Liver (tissue), 10 donors: ENCODE data around the gene EVL. TPM values are rescaled to one million over a fixed set of nuclear protein-coding genes. Genes with fewer than 3 reads are reported as not detected.

Experiments
- DNase-seq: peaks from one replicate; pipeline ENCODE4 v3.0.0-alpha.2; 2017; ENCODE audit warnings: low spot score
- H3K27ac ChIP-seq, 2 donors: one replicate each; pipeline ENCODE4 v1.7.0; 2013; ENCODE audit warnings: inconsistent platforms in 2 of 2, low read length in 2 of 2, control low read depth in 1 of 2, low read depth in 1 of 2, mild to moderate bottlenecking in 1 of 2
- H3K27me3 ChIP-seq, 4 donors: one replicate each; pipeline versions ENCODE4 v1.6.1 to v1.7.0; 2013; ENCODE audit warnings: low read length in 3 of 4, inconsistent platforms in 1 of 4, mild to moderate bottlenecking in 1 of 4, moderate library complexity in 1 of 4; ENCODE audit not compliant: control insufficient read depth in 4 of 4, insufficient read depth in 4 of 4
- H3K36me3 ChIP-seq, 4 donors: one replicate each; pipeline versions ENCODE4 v1.6.1 to v1.7.0; 2013; ENCODE audit warnings: low read length in 3 of 4, mild to moderate bottlenecking in 3 of 4, low read depth in 1 of 4, moderate library complexity in 1 of 4; ENCODE audit not compliant: control insufficient read depth in 4 of 4, insufficient read depth in 3 of 4
- H3K4me1 ChIP-seq, 4 donors: one replicate each; pipeline versions ENCODE4 v1.6.1 to v1.7.0; 2013; ENCODE audit warnings: low read length in 3 of 4, mild to moderate bottlenecking in 3 of 4, moderate library complexity in 1 of 4; ENCODE audit not compliant: control insufficient read depth in 4 of 4, insufficient read depth in 4 of 4
- H3K4me3 ChIP-seq, 3 donors: one replicate each; pipeline versions ENCODE4 v1.6.1 to v1.7.0; 2013; ENCODE audit warnings: low read length in 3 of 3, control low read depth in 1 of 3, low read depth in 1 of 3, mild to moderate bottlenecking in 1 of 3
- H3K9ac ChIP-seq, 2 donors: one replicate each; pipeline ENCODE4 v1.7.0; 2013; ENCODE audit warnings: low read length in 2 of 2, mild to moderate bottlenecking in 2 of 2, moderate library complexity in 2 of 2, control low read depth in 1 of 2, low read depth in 1 of 2
- H3K9me3 ChIP-seq, 4 donors: one replicate each; pipeline versions ENCODE4 v1.6.1 to v1.7.0; 2013; ENCODE audit warnings: low read length in 3 of 4; ENCODE audit not compliant: control insufficient read depth in 4 of 4
- ATF3 ChIP-seq: IDR thresholded peaks from 2 replicates; pipeline ENCODE4 v1.6.1; 2016; ENCODE audit warnings: antibody characterized with exemption
- CTCF ChIP-seq: fragments of 150-350 bp; IDR thresholded peaks from 2 replicates; pipeline ENCODE4 v1.5.1; 2017; ENCODE audit warnings: improper control_type of control experiment, low read depth, low read length; ENCODE audit not compliant: missing input control
- EGR1 ChIP-seq, 2 donors: IDR thresholded peaks; 2 replicates each; pipeline ENCODE4 v1.6.1; 2016 to 2018; ENCODE audit warnings: antibody characterized with exemption in 2 of 2, low read depth in 2 of 2
- FOXA1 ChIP-seq: IDR thresholded peaks from 2 replicates; pipeline ENCODE4 v1.6.1; 2016; ENCODE audit warnings: antibody characterized with exemption
- FOXA2 ChIP-seq: IDR thresholded peaks from 2 replicates; pipeline ENCODE4 v1.6.1; 2016; ENCODE audit warnings: antibody characterized with exemption
- GABPA ChIP-seq, 2 donors: IDR thresholded peaks in 1 of 2; conservative IDR thresholded peaks in 1 of 2; 2 replicates each; pipeline ENCODE4 v1.6.1; 2016; ENCODE audit warnings: antibody characterized with exemption in 2 of 2, mild to moderate bottlenecking in 1 of 2, moderate library complexity in 1 of 2
- HNF4A ChIP-seq, 2 donors: conservative IDR thresholded peaks; 2 replicates each; pipeline ENCODE4 v1.6.1; 2016; ENCODE audit warnings: antibody characterized with exemption in 2 of 2, mild to moderate bottlenecking in 2 of 2
- HNF4G ChIP-seq: IDR thresholded peaks from 2 replicates; pipeline ENCODE4 v1.6.1; 2016; ENCODE audit warnings: antibody characterized with exemption
- JUND ChIP-seq, 2 donors: IDR thresholded peaks; 2 replicates each; pipeline ENCODE4 v1.6.1; 2016; ENCODE audit warnings: antibody characterized with exemption in 2 of 2
- NR2F2 ChIP-seq: IDR thresholded peaks from 2 replicates; pipeline ENCODE4 v1.6.1; 2016; ENCODE audit warnings: antibody characterized with exemption
- RAD21 ChIP-seq, 2 donors: IDR thresholded peaks; 2 replicates each; pipeline ENCODE4 v1.6.1; 2016; ENCODE audit warnings: antibody characterized with exemption in 2 of 2, mild to moderate bottlenecking in 2 of 2
- RXRA ChIP-seq, 2 donors: IDR thresholded peaks; 2 replicates each; pipeline ENCODE4 v1.6.1; 2017 to 2018; ENCODE audit warnings: antibody characterized with exemption in 2 of 2, mild to moderate bottlenecking in 1 of 2
- SP1 ChIP-seq: IDR thresholded peaks from 2 replicates; pipeline ENCODE4 v1.6.1; 2018; ENCODE audit warnings: antibody characterized with exemption, mild to moderate bottlenecking
- TAF1 ChIP-seq: conservative IDR thresholded peaks from 2 replicates; pipeline ENCODE4 v1.6.1; 2016; ENCODE audit warnings: antibody characterized with exemption, mild to moderate bottlenecking
- YY1 ChIP-seq: IDR thresholded peaks from 2 replicates; pipeline ENCODE4 v1.6.1; 2016; ENCODE audit warnings: antibody characterized with exemption, mild to moderate bottlenecking
- WGBS: extraction: QIAGEN DNeasy Blood & Tissue Kit; methylation state at CpG from one replicate; pipeline ENCODE4 v1.1.7; 2013; 5-methylcytosine and 5-hydroxymethylcytosine counted together
- polyA plus RNA-seq, 2 donors: library from polyadenylated mRNA; stranded (reverse) in 1 of 2; unstranded in 1 of 2; fragments of 200-250 nt in 1 of 2; fragments of >200 nt in 1 of 2; fragmentation: Nextera tagmentation in 1 of 2; extraction: Ambion mirVana in 1 of 2; gene quantifications; one replicate each; pipeline versions ENCODE4 v1.2.1 to v1.2.3, GENCODE V29; 2013 to 2015
- small RNA-seq: library from RNA; depleted of rRNA; stranded (forward); fragments of <200 nt; gene quantifications from one replicate; pipeline ENCODE3, GENCODE V24; 2014
- total RNA-seq, 2 donors: library from RNA; depleted of rRNA; stranded (reverse); fragments of >200 nt; gene quantifications; one replicate each; pipeline ENCODE4 v1.2.3, GENCODE V29; 2014
- TF ChIP-seq, protein P1 (sequence below): IDR thresholded peaks from 2 replicates; pipeline ENCODE4 v1.6.1; 2016; ENCODE audit warnings: antibody characterized with exemption, mild to moderate bottlenecking
- TF ChIP-seq, protein P2 (sequence below): IDR thresholded peaks from 2 replicates; pipeline ENCODE4 v1.6.1; 2016; ENCODE audit warnings: antibody characterized with exemption
- TF ChIP-seq, protein P3 (sequence below): IDR thresholded peaks from 2 replicates; pipeline ENCODE4 v1.6.1; 2016; ENCODE audit warnings: antibody characterized with exemption
- donor health status: healthy.
- donor health status: healthy.
- donor health status: healthy.
- donor health status: healthy.
- donor health status: healthy.

EVL gene
- total and polyA plus RNA-seq, 4 donors = 11.3 to 85.9 (median 33.9) TPM

DNA sequence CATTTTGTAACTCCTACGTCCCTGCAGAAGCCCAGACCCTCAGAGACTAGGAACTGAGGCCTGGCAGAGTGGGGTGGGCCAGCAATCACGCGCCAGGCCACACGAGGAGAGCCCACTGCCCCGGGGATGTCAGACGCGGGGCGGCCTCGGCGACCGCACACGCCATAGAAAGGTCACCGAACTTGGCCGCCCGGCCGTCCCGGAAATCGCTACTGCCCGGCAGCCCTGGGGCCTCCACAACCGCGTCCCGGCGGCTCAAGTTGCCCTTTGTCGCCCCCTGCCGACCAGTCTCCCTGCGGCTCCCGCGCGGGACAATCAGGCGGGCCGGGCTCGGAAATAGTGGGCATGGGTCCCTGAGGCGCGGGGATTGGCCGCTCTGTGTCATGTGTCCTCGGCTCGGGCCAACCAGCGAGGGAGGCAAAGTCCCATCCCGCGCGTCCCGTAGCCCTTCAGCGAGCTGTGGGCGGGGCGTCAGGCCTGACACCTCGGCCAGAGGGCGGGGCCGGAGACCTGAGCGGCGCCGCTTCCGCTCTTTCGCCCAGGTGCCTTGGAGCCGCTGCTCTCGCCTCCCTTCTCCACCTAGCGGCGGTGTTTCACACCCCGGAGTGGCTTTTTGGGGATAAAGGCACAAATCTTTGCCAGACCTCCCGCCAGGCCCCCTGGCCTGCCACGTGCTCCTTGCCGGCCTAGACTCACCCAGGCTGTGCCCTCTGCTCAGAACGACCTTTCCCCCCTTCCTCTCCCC lies 127.6 kb downstream of the EVL start:
- H3K9ac ChIP-seq = peak overlapping the region; percentile 54 to 67
- H3K4me3 ChIP-seq = peak overlapping the region in 2 of 3 donors; percentile 33 to 44
- H3K27ac ChIP-seq = peak overlapping the region; percentile 76 to 89
- TF ChIP-seq RAD21 (IDR thresholded peaks at IDR 0.05) = peak; percentile 88 to 91
- peak; percentile 46 for TF ChIP-seq FOXA2
- TF ChIP-seq, protein P1, sequence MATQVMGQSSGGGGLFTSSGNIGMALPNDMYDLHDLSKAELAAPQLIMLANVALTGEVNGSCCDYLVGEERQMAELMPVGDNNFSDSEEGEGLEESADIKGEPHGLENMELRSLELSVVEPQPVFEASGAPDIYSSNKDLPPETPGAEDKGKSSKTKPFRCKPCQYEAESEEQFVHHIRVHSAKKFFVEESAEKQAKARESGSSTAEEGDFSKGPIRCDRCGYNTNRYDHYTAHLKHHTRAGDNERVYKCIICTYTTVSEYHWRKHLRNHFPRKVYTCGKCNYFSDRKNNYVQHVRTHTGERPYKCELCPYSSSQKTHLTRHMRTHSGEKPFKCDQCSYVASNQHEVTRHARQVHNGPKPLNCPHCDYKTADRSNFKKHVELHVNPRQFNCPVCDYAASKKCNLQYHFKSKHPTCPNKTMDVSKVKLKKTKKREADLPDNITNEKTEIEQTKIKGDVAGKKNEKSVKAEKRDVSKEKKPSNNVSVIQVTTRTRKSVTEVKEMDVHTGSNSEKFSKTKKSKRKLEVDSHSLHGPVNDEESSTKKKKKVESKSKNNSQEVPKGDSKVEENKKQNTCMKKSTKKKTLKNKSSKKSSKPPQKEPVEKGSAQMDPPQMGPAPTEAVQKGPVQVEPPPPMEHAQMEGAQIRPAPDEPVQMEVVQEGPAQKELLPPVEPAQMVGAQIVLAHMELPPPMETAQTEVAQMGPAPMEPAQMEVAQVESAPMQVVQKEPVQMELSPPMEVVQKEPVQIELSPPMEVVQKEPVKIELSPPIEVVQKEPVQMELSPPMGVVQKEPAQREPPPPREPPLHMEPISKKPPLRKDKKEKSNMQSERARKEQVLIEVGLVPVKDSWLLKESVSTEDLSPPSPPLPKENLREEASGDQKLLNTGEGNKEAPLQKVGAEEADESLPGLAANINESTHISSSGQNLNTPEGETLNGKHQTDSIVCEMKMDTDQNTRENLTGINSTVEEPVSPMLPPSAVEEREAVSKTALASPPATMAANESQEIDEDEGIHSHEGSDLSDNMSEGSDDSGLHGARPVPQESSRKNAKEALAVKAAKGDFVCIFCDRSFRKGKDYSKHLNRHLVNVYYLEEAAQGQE = peak; percentile 77
- peak; percentile 77 for TF ChIP-seq NR2F2
- no peak for TF ChIP-seq TAF1
- TF ChIP-seq YY1 = peak; percentile 89
- TF ChIP-seq SP1 = peak; percentile 95
- peak in 1 of 2 donors; percentile 80 for TF ChIP-seq GABPA (IDR thresholded peaks at IDR 0.05 in 1 of 2, conservative IDR thresholded peaks at IDR 0.05 in 1 of 2)
- peak in 1 of 2 donors; percentile 27 for TF ChIP-seq JUND (IDR thresholded peaks at IDR 0.05)
- TF ChIP-seq HNF4A (conservative IDR thresholded peaks at IDR 0.05) = peak; percentile 81 to 89
- TF ChIP-seq RXRA (IDR thresholded peaks at IDR 0.05) = peak; percentile 61 to 68
- TF ChIP-seq, protein P2, sequence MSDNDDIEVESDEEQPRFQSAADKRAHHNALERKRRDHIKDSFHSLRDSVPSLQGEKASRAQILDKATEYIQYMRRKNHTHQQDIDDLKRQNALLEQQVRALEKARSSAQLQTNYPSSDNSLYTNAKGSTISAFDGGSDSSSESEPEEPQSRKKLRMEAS = peak; percentile 73
- TF ChIP-seq FOXA1 = peak; percentile 52
- peak; percentile 88 for TF ChIP-seq CTCF
- TF ChIP-seq, protein P3, sequence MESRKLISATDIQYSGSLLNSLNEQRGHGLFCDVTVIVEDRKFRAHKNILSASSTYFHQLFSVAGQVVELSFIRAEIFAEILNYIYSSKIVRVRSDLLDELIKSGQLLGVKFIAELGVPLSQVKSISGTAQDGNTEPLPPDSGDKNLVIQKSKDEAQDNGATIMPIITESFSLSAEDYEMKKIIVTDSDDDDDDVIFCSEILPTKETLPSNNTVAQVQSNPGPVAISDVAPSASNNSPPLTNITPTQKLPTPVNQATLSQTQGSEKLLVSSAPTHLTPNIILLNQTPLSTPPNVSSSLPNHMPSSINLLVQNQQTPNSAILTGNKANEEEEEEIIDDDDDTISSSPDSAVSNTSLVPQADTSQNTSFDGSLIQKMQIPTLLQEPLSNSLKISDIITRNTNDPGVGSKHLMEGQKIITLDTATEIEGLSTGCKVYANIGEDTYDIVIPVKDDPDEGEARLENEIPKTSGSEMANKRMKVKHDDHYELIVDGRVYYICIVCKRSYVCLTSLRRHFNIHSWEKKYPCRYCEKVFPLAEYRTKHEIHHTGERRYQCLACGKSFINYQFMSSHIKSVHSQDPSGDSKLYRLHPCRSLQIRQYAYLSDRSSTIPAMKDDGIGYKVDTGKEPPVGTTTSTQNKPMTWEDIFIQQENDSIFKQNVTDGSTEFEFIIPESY = peak; percentile 87
- no peak for TF ChIP-seq ATF3
- TF ChIP-seq HNF4G = peak; percentile 83
- no peak for TF ChIP-seq EGR1 (IDR thresholded peaks at IDR 0.05; ENCODE audit: low read depth in 2 of 2)
- H3K36me3 ChIP-seq = no peaks in the 10 kb centered on the region
- DNase-seq = peak; percentile 100
- H3K4me1 ChIP-seq = peaks cover 0 to 16% (median 12%) of the 10 kb centered on the region in 4 donors
- H3K9me3 ChIP-seq = no peaks in the 10 kb centered on the region
- H3K27me3 ChIP-seq = no peaks in the 10 kb centered on the region
- WGBS = under 1% methylated on average over 62 of the region's 62 CpGs

Small RNA genes within 50 kb of the gene (small RNA-seq; reads per million reads assigned to genes)
- gene MIR151B (1.9 reads per million, percentile 87 among the genes with 10 or more reads in this experiment), gene MIR342 (19.4 reads per million, percentile 96 among the genes with 10 or more reads in this experiment)

Other genes starting within 250 kb of the EVL start
- gene DEGS2, start 94.2 kb downstream of the EVL start, total RNA-seq = under 1 TPM; 0.17 to 0.37 TPM
- under 1 TPM; 0.13 to 0.42 TPM for gene DEGS2, start 94.2 kb downstream of the EVL start, polyA plus RNA-seq
- 10 to 100 TPM; 30.0 to 37.4 TPM for gene YY1, start 173.7 kb downstream of the EVL start, total RNA-seq
- gene YY1, start 173.7 kb downstream of the EVL start, polyA plus RNA-seq = 10 to 100 TPM; 15.8 to 27.5 TPM
- gene SLC25A29, start 241.0 kb downstream of the EVL start, total RNA-seq = 10 to 100 TPM in 1 of 2 donors, 1 to 10 TPM in 1; 4.4 to 13.9 TPM
- 10 to 100 TPM in 1 of 2 donors, 1 to 10 TPM in 1; 2.4 to 13.4 TPM for gene SLC25A29, start 241.0 kb downstream of the EVL start, polyA plus RNA-seq